ENCODE measurements around the gene FAM118B. TPM values are rescaled to one million over a fixed set of nuclear protein-coding genes. Genes with fewer than 3 reads are reported as not detected.

The FAM118B gene
- total RNA-seq, 3 donors from 2014 or later (not counting 1 experiment from before 2014, with no cell fraction given): 5.4 to 9.7 (median 7.8) TPM

DNA sequence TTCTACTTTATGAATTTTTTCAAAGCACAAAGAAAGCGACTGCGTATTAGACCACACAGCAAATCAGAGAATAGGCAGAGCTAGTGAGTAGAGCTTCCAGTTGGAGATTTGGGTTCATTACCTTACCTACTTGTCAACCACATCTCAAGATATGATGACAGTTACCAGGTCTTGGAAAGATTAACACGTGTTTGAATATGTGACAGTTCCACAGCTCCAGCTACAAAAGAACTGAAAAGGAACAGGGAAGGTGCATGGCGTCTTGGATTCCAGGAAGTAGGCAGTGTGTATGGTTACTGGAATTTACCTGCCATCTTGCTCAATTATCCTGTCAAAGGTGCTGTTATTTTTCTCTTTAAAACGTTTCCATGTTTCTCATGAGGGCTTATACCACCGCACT, 76.7 kb downstream of the FAM118B start:
- Histone ChIP-seq H3K27me3 (ENCODE audit: control insufficient read depth, insufficient read depth, low read length) (no peaks in the 10 kb centered on the region), H3K4me3 (ENCODE audit: low read length) (no peak overlapping the region), H3K9me3 (ENCODE audit: control insufficient read depth, insufficient read depth, low read length) (no peaks in the 10 kb centered on the region), H3K4me1 (ENCODE audit: control insufficient read depth, insufficient read depth, low read length) (peaks cover 15% of the 10 kb centered on the region), H3K36me3 (ENCODE audit: control insufficient read depth, insufficient read depth, low read length) (peaks cover 34% of the 10 kb centered on the region), H3K27ac (ENCODE audit: low read length) (no peak overlapping the region)
- peaks cover 8 to 20% of the 10 kb centered on the region in 2 donors for H3K4me1 Mint-ChIP-seq
- no peak for DNase-seq
- intact Hi-C loops (cut with micrococcal nuclease): no loop called here
- H3K27ac Mint-ChIP-seq: no peak overlapping the region
- ATAC-seq: no peak
- WGBS (ENCODE audit: insufficient coverage): 87% methylated on average over 6 of the region's 6 CpGs
- no peaks in the 10 kb centered on the region for H3K36me3 Mint-ChIP-seq
- no peaks in the 10 kb centered on the region for H3K9me3 Mint-ChIP-seq
- TF ChIP-seq, protein P1, sequence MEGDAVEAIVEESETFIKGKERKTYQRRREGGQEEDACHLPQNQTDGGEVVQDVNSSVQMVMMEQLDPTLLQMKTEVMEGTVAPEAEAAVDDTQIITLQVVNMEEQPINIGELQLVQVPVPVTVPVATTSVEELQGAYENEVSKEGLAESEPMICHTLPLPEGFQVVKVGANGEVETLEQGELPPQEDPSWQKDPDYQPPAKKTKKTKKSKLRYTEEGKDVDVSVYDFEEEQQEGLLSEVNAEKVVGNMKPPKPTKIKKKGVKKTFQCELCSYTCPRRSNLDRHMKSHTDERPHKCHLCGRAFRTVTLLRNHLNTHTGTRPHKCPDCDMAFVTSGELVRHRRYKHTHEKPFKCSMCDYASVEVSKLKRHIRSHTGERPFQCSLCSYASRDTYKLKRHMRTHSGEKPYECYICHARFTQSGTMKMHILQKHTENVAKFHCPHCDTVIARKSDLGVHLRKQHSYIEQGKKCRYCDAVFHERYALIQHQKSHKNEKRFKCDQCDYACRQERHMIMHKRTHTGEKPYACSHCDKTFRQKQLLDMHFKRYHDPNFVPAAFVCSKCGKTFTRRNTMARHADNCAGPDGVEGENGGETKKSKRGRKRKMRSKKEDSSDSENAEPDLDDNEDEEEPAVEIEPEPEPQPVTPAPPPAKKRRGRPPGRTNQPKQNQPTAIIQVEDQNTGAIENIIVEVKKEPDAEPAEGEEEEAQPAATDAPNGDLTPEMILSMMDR (IDR thresholded peaks at IDR 0.05): no peak
- H3K27me3 Mint-ChIP-seq (ENCODE audit: low read depth in 2 of 2): no peaks in the 10 kb centered on the region
- no peak overlapping the region for H3K4me3 Mint-ChIP-seq

DNA sequence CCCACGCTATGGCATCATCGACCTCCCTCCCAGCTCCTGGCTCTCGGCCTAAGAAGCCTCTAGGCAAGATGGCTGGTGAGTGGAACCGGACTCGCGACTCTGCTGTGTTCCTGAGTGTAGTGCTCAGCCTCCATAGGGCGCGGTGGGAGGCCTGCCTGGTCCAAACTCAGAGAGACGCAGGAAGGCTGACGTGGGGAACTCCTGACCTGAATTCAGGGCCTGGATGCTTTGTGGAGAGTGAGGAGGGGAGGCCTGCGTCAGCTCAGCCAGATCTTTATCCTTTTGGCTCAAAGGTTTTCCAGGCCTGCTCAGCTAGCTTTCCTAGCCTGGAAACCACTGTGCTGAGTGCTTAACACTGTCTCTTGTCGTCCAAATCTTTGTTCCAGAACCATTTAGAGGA, 79.3 kb downstream of the FAM118B start:
- no peak for ATAC-seq
- Mint-ChIP-seq H3K36me3 (no peaks in the 10 kb centered on the region), H3K4me3 (no peak overlapping the region), H3K9me3 (no peaks in the 10 kb centered on the region), H3K4me1 (peaks cover 4 to 5% of the 10 kb centered on the region in 2 donors), H3K27me3 (ENCODE audit: low read depth in 2 of 2) (no peaks in the 10 kb centered on the region), H3K27ac (no peak overlapping the region)
- Histone ChIP-seq H3K36me3 (ENCODE audit: control insufficient read depth, insufficient read depth, low read length) (peaks cover 48% of the 10 kb centered on the region), H3K27ac (ENCODE audit: low read length) (no peak overlapping the region), H3K4me1 (ENCODE audit: control insufficient read depth, insufficient read depth, low read length) (no peaks in the 10 kb centered on the region), H3K4me3 (ENCODE audit: low read length) (no peak overlapping the region), H3K27me3 (ENCODE audit: control insufficient read depth, insufficient read depth, low read length) (no peaks in the 10 kb centered on the region), H3K9me3 (ENCODE audit: control insufficient read depth, insufficient read depth, low read length) (no peaks in the 10 kb centered on the region)
- intact Hi-C loops (cut with micrococcal nuclease): no loop called here
- no peak for DNase-seq
- TF ChIP-seq, protein P1 (IDR thresholded peaks at IDR 0.05): no peak
- WGBS (ENCODE audit: insufficient coverage): 98% methylated on average over 12 of the region's 12 CpGs

DNA sequence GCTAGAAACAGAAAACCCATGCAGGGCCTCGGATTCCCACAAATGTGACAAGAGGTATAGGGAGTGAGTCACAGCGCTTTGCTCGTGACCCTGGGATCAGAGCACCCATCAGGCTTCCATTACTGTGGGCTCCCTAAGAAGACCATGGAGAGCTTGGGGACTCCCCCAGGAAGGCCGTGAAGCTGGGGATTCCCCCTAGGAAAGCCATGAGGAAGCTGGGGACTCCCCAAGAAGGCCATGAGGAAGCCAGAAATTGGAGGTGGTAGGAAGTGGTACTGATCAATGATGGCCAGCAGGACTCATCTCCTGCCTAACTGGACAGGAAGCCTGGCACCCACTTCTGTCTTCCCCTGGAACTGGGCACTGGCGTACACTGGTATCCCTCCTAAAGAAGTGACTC, 82.1 kb downstream of the FAM118B start:
- intact Hi-C loops (cut with micrococcal nuclease): no loop called here
- DNase-seq: no peak
- Mint-ChIP-seq H3K27ac (peak overlapping the region in 1 of 2 donors; percentile 44), H3K9me3 (no peaks in the 10 kb centered on the region), H3K4me3 (no peak overlapping the region), H3K36me3 (no peaks in the 10 kb centered on the region), H3K4me1 (peaks cover 7 to 11% of the 10 kb centered on the region in 2 donors), H3K27me3 (ENCODE audit: low read depth in 2 of 2) (no peaks in the 10 kb centered on the region)
- no peak overlapping the region for H3K4me3 ChIP-seq (ENCODE audit: low read length)
- TF ChIP-seq, protein P1 (IDR thresholded peaks at IDR 0.05): no peak
- no peak overlapping the region for H3K27ac ChIP-seq (ENCODE audit: low read length)
- H3K9me3 ChIP-seq (ENCODE audit: control insufficient read depth, insufficient read depth, low read length): no peaks in the 10 kb centered on the region
- H3K27me3 ChIP-seq (ENCODE audit: control insufficient read depth, insufficient read depth, low read length): no peaks in the 10 kb centered on the region
- WGBS (ENCODE audit: insufficient coverage): 79% methylated on average over 5 of the region's 5 CpGs
- ATAC-seq: no peak
- no peaks in the 10 kb centered on the region for H3K4me1 ChIP-seq (ENCODE audit: control insufficient read depth, insufficient read depth, low read length)
- H3K36me3 ChIP-seq (ENCODE audit: control insufficient read depth, insufficient read depth, low read length): peaks cover 49% of the 10 kb centered on the region

DNA sequence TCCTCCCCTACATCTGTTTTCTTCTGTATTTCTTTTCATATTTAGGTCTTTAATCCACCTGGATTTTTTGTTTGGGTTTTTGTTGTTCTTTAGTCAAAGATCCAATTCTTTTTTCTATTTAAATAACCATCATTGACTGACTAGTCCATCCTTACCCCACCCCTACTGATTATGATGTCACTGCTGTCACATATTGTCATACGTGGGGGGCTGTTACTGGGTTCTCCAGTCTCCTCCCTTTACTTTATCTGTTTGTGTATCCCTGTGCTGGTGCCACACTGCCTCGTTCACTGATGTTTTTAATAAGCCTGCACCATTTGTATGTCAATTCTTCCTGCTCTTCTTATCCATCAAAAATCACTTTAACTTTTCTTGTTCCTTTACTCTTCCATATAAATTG, 85.4 kb downstream of the FAM118B start:
- Histone ChIP-seq H3K36me3 (ENCODE audit: control insufficient read depth, insufficient read depth, low read length) (peaks cover 28% of the 10 kb centered on the region), H3K9me3 (ENCODE audit: control insufficient read depth, insufficient read depth, low read length) (no peaks in the 10 kb centered on the region), H3K4me3 (ENCODE audit: low read length) (no peak overlapping the region), H3K27me3 (ENCODE audit: control insufficient read depth, insufficient read depth, low read length) (no peaks in the 10 kb centered on the region), H3K27ac (ENCODE audit: low read length) (no peak overlapping the region), H3K4me1 (ENCODE audit: control insufficient read depth, insufficient read depth, low read length) (no peaks in the 10 kb centered on the region)
- DNase-seq: no peak
- no peaks in the 10 kb centered on the region for H3K36me3 Mint-ChIP-seq
- WGBS (ENCODE audit: insufficient coverage): 60% methylated on average over 2 of the region's 2 CpGs
- TF ChIP-seq, protein P1 (IDR thresholded peaks at IDR 0.05): no peak
- H3K4me3 Mint-ChIP-seq: no peak overlapping the region
- no peaks in the 10 kb centered on the region for H3K9me3 Mint-ChIP-seq
- no peak for ATAC-seq
- H3K27me3 Mint-ChIP-seq (ENCODE audit: low read depth in 2 of 2): no peaks in the 10 kb centered on the region
- H3K27ac Mint-ChIP-seq: no peak overlapping the region
- intact Hi-C loops (cut with micrococcal nuclease): no loop called here
- H3K4me1 Mint-ChIP-seq: peaks cover 7 to 11% of the 10 kb centered on the region in 2 donors

Measured in natural killer cell (primary cell).